CD4-positive, alpha-beta T cell treated with Interleukin-12 subunit alpha and Interleukin-12 subunit beta, for 1 hour (primary cell): Measurements from ENCODE around the gene ZNF793.

Source experiments
- DNase-seq: peaks from one replicate; pipeline ENCODE4 v3.0.0-alpha.2; 2020

Gene ZNF793

GRCh38 chr19:37572203-37572602 lies 65.5 kb downstream of the ZNF793 start:
- DNase-seq = no peak

- no peak for DNase-seq
These were observed 76.6 kb downstream of the ZNF793 start for GRCh38 chr19:37583340-37583739.
